ENCODE measurements around the gene FAM47E. TPM values are rescaled to one million over a fixed set of nuclear protein-coding genes. Genes with fewer than 3 reads are reported as not detected.

The FAM47E gene
- total and polyA plus RNA-seq, 2 of the 8 experiments (the other 6 are each of a cell fraction or from before 2014, with no cell fraction given), result 1.3 to 1.4 TPM

DNA sequence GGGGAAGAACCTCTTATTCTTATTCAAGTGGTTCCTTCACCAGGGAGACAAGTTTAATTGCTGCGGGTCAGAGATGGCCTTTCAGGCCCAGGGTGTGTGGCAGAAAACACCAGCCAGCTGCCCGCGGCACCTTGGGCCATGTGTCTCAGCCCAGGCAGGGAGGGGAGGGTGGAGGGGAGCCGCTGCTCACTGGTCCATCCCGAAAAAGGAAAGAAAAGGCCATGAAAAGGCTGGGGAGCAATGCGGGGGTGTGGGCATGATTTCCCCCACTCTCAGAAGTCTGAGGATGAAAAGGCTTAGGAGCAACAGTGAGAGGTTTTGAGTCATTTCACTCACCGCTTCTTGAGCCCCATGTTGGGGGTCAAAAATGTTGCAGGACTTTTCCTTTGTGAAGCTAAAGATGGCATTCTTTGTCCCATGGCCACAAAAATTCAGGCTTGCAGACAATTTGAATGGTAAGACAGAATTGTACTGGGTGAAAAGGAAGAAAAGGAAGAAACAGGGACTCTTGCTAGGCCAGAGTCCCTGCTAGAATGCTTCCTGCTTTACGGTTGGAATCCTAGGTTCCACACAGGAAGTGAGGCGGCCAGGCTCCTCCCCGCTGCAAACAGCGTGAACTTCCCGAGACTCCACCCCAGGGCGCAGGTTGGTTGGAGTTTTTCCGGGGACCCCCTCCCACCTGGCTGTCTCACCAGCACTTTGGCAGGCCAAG is 17.4 kb upstream of the FAM47E start (continued):
- TF ChIP-seq CTCF (IDR thresholded peaks at IDR 0.05; ENCODE audit: control extremely low read depth in 1 of 3, insufficient read depth in 1 of 3, low read depth in 1 of 3, low read length in 3 of 3) (no peak), CHD2 (IDR thresholded peaks at IDR 0.05; ENCODE audit: low read length) (no peak), SUZ12 (IDR thresholded peaks at IDR 0.05; ENCODE audit: low read length) (no peak), SIX5 (IDR thresholded peaks at IDR 0.05; ENCODE audit: low read depth, low read length) (no peak), SRF (IDR thresholded peaks at IDR 0.05; ENCODE audit: low read depth, low read length) (no peak), YY1 (IDR thresholded peaks at IDR 0.05; ENCODE audit: low read depth, low read length) (no peak), SIN3A (conservative IDR thresholded peaks at IDR 0.05 in 1 of 2, IDR thresholded peaks at IDR 0.05 in 1 of 2; ENCODE audit: low read depth in 1 of 2, low read length in 2 of 2) (no peak), RNF2 (IDR thresholded peaks at IDR 0.05; ENCODE audit: borderline replicate concordance, low read depth, low read length, missing control alignments, poor library complexity, severe bottlenecking) (no peak), ATF3 (IDR thresholded peaks at IDR 0.05; ENCODE audit: insufficient read depth, low read depth, low read length) (no peak), TAF1 (IDR thresholded peaks at IDR 0.05; ENCODE audit: low read depth, low read length) (0 out of 2 replicates have a peak, but pooled peaks have one; percentile 31), ASH2L (IDR thresholded peaks at IDR 0.05; ENCODE audit: low read length) (peak; percentile 23), SP1 (IDR thresholded peaks at IDR 0.05; ENCODE audit: low read depth, low read length) (no peak), KDM1A (IDR thresholded peaks at IDR 0.05; ENCODE audit: borderline replicate concordance, low read length) (no peak), EGR1 (IDR thresholded peaks at IDR 0.05; ENCODE audit: borderline replicate concordance, low read depth, low read length) (no peak), POLR2AphosphoS5 (IDR thresholded peaks at IDR 0.05; ENCODE audit: low read depth, low read length) (no peak), BACH1 (IDR thresholded peaks at IDR 0.05; ENCODE audit: low read length) (no peak), PHF8 (conservative IDR thresholded peaks at IDR 0.05; ENCODE audit: low read depth, low read length) (no peak), CHD1 (IDR thresholded peaks at IDR 0.05; ENCODE audit: low read depth, low read length) (no peak)
- TF ChIP-seq, protein P1, sequence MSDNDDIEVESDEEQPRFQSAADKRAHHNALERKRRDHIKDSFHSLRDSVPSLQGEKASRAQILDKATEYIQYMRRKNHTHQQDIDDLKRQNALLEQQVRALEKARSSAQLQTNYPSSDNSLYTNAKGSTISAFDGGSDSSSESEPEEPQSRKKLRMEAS (IDR thresholded peaks at IDR 0.05), result peak; percentile 33; the same call in 1 of the 2 replicates

Measured in H1 (cell line).